Vagina (tissue), 2 donors: Measurements from ENCODE around the gene OXT.

ENCODE experiments used
- POLR2A ChIP-seq, 2 donors: fragments of 450-650 bp; IDR thresholded peaks; one replicate each; pipeline ENCODE4 v1.6.1; 2017; ENCODE audit warnings: antibody characterized with exemption in 2 of 2, mild to moderate bottlenecking in 2 of 2, moderate library complexity in 2 of 2
- TF ChIP-seq, protein P1 (sequence below), 3 experiments: fragments of 450-650 bp in 2 of 3; fragments of 200-600 bp in 1 of 3; sonication (generic) in 1 of 3; IDR thresholded peaks; one replicate each; pipeline ENCODE4 v1.5.1; 2017 to 2019; ENCODE audit warnings: antibody characterized with exemption in 3 of 3, mild to moderate bottlenecking in 2 of 3, moderate library complexity in 2 of 3

DNA sequence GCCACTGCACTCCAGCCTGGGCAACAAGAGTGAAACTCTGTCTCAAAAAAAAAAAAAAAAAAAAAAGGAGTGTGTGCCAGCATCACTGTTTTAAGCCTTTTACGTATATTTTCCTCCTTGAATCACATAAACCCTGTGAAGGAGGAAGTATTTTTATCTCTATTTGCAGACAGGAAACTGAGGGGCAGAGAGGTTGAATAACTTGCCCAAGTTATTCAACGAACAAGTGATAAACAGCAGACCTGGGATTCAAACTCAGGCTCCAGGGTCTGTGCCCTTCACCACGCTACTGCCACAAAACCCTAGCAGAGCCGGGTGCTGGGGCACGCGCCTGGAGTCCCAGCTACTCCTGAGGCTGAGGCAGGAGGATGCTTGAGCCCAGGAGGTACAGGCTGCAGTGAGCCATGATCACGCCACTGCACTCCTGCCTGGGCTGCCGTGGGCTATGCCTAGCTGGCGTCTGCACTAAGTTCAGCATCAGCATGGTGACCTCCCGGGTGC is 22.5 kb downstream of the OXT start:
- TF ChIP-seq, protein P1, sequence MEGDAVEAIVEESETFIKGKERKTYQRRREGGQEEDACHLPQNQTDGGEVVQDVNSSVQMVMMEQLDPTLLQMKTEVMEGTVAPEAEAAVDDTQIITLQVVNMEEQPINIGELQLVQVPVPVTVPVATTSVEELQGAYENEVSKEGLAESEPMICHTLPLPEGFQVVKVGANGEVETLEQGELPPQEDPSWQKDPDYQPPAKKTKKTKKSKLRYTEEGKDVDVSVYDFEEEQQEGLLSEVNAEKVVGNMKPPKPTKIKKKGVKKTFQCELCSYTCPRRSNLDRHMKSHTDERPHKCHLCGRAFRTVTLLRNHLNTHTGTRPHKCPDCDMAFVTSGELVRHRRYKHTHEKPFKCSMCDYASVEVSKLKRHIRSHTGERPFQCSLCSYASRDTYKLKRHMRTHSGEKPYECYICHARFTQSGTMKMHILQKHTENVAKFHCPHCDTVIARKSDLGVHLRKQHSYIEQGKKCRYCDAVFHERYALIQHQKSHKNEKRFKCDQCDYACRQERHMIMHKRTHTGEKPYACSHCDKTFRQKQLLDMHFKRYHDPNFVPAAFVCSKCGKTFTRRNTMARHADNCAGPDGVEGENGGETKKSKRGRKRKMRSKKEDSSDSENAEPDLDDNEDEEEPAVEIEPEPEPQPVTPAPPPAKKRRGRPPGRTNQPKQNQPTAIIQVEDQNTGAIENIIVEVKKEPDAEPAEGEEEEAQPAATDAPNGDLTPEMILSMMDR (IDR thresholded peaks at IDR 0.05) = no peak
- no peak for TF ChIP-seq POLR2A (IDR thresholded peaks at IDR 0.05)
